ENCODE data around the gene GSAP. TPM values are rescaled to one million over a fixed set of nuclear protein-coding genes. Genes with fewer than 3 reads are reported as not detected.

Gene GSAP
- total and polyA plus RNA-seq, 2 of the 4 experiments (the other 2 are of a cell fraction), result 1.6 to 1.8 TPM

DNA sequence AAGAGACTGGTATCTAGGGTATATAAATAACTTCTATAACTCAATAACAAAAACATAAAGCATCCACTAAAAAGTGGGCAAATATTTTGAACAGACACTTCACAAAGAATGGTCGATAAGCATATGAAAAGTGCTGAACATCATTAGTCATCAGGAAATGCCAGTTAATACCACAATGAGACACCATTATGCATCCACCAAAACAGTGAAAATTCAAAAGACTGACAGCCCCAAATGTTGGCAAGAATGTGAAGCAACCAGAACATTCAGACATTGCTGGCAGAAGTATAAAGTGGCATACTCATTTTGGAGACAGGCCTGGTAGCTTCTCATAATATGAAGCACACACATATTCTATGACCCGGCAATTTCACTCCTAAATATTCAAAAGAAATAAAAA is 26.5 kb upstream of the GSAP start:
- Histone ChIP-seq H3K9me3 (ENCODE audit: control insufficient read depth, insufficient read depth, low read length) (no peaks in the 10 kb centered on the region), H2BK5ac (ENCODE audit: low read depth, low read length, poor library complexity, severe bottlenecking) (peak overlapping the region; percentile 7), H3K4ac (ENCODE audit: low read depth, low read length) (no peak overlapping the region), H3K27ac (ENCODE audit: insufficient read depth, low read length) (no peak overlapping the region), H2AFZ (replicated peaks; ENCODE audit: low read length, poor library complexity) (no peak overlapping the region), H3K79me1 (ENCODE audit: low read depth in 1 of 2, low read length in 2 of 2) (0 out of 4 replicates have a peak, but pooled peaks cover 0 to 4% of the 10 kb centered on the region in 2 experiments), H2BK15ac (ENCODE audit: low read depth, low read length) (0 out of 3 replicates have a peak overlapping the region, but pooled peaks have one; percentile 19), H3K18ac (ENCODE audit: low read depth, low read length) (no peak overlapping the region; the same call in 1 of the 2 replicates), H2AK9ac (replicated peaks; ENCODE audit: low read depth, low read length, poor library complexity) (no peak overlapping the region), H3K9ac (ENCODE audit: low read depth, low read length) (no peak overlapping the region), H3K4me3 (ENCODE audit: insufficient read depth, low read depth, low read length) (no peak overlapping the region), H4K20me1 (ENCODE audit: insufficient read depth, low read length) (no peaks in the 10 kb centered on the region), H3K4me1 (ENCODE audit: control insufficient read depth, insufficient read depth, low read length) (peaks cover 6% of the 10 kb centered on the region), H2BK120ac (ENCODE audit: low read depth, low read length) (no peak overlapping the region), H4K91ac (ENCODE audit: insufficient read depth, low read depth, low read length) (no peak overlapping the region), H3K9me1 (ENCODE audit: insufficient read depth, low read length) (peaks cover 2% of the 10 kb centered on the region; the same call in 1 of the 2 replicates), H3K27me3 (ENCODE audit: control insufficient read depth, insufficient read depth, low read length) (no peaks in the 10 kb centered on the region), H4K8ac (ENCODE audit: low read depth in 2 of 2, low read length in 2 of 2) (no peak overlapping the region), H3K4me2 (ENCODE audit: low read depth, low read length) (no peak overlapping the region), H2BK20ac (ENCODE audit: low read depth, low read length) (no peak overlapping the region), H3K14ac (replicated peaks; ENCODE audit: low read depth, low read length) (no peak overlapping the region), H3K36me3 (ENCODE audit: control insufficient read depth, insufficient read depth, low read length) (no peaks in the 10 kb centered on the region), H2AK5ac (ENCODE audit: low read depth, low read length) (no peak overlapping the region), H3K23ac (ENCODE audit: low read depth, low read length) (no peak overlapping the region), H3K56ac (ENCODE audit: extremely low read depth, insufficient read depth, low read length) (no peak overlapping the region), H4K5ac (ENCODE audit: low read depth, low read length) (no peak overlapping the region)
- ATAC-seq (ENCODE audit: low read depth) (no peak), DNase-seq (peak; percentile 50)
- ChIA-PET CTCF (no interaction called here), POLR2A (ENCODE audit: unreplicated experiment) (no interaction called here)
- in situ Hi-C loops (cut with MboI; ENCODE audit: low sequenced_read_pairs), result no loop called here
- dilution Hi-C loops (cut with HindIII; ENCODE audit: low sequenced_read_pairs, unreplicated experiment), result no loop called here
- no TSS peak for BruUV-seq (replicated peaks)
- no CpG with 5 or more reads among the region's 2 CpGs for WGBS, 2 experiments (ENCODE audit: extremely low coverage in 2 of 2, insufficient read length in 1 of 2)
- TF ChIP-seq MAFK (IDR thresholded peaks at IDR 0.05; ENCODE audit: low read depth, low read length), result peak; percentile 21; the same call in 1 of the 2 replicates
- TF ChIP-seq CEBPB (IDR thresholded peaks at IDR 0.05; ENCODE audit: low read depth, low read length), result no peak
- intact Hi-C loops (cut with micrococcal nuclease), result no loop called here

Measured in IMR-90 (cell line).